ENCODE data around the gene TM9SF4.
"Not testable (repeated sequence)": the region's sequence is repeated elsewhere in the genome, so short reads cannot be mapped to it uniquely, and the experiment has no call there.

TM9SF4 gene

GRCh38 chr20:32112841-32113240, 3.3 kb downstream of the TM9SF4 start:
- CTCF ChIA-PET = no interaction called here
- Mint-ChIP-seq H3K4me1 (peaks cover 47% of the 10 kb centered on the region), H3K9me3 (no peaks in the 10 kb centered on the region), H3K4me3 (no peak overlapping the region), H3K27me3 (no peaks in the 10 kb centered on the region), H3K27ac (no peak overlapping the region), H3K36me3 (peaks cover 16% of the 10 kb centered on the region)
- no peak for DNase-seq

GRCh38 chr20:32113591-32114260, 4.2 kb downstream of the TM9SF4 start:
- H3K9me3 Mint-ChIP-seq = no peaks in the 10 kb centered on the region
- H3K4me3 Mint-ChIP-seq = no peak overlapping the region
- H3K36me3 Mint-ChIP-seq = peaks cover 16% of the 10 kb centered on the region
- no peaks in the 10 kb centered on the region for H3K27me3 Mint-ChIP-seq
- CTCF ChIA-PET = no interaction called here
- H3K4me1 Mint-ChIP-seq = peaks cover 49% of the 10 kb centered on the region
- no peak overlapping the region for H3K27ac Mint-ChIP-seq
- no peak for DNase-seq

GRCh38 chr20:32114305-32114960, 4.9 kb downstream of the TM9SF4 start:
- H3K9me3 Mint-ChIP-seq = no peaks in the 10 kb centered on the region
- DNase-seq = no peak
- CTCF ChIA-PET = no interaction called here
- no peaks in the 10 kb centered on the region for H3K27me3 Mint-ChIP-seq
- no peak overlapping the region for H3K27ac Mint-ChIP-seq
- H3K4me1 Mint-ChIP-seq = peaks cover 49% of the 10 kb centered on the region
- H3K4me3 Mint-ChIP-seq = no peak overlapping the region
- H3K36me3 Mint-ChIP-seq = peaks cover 16% of the 10 kb centered on the region

DNA sequence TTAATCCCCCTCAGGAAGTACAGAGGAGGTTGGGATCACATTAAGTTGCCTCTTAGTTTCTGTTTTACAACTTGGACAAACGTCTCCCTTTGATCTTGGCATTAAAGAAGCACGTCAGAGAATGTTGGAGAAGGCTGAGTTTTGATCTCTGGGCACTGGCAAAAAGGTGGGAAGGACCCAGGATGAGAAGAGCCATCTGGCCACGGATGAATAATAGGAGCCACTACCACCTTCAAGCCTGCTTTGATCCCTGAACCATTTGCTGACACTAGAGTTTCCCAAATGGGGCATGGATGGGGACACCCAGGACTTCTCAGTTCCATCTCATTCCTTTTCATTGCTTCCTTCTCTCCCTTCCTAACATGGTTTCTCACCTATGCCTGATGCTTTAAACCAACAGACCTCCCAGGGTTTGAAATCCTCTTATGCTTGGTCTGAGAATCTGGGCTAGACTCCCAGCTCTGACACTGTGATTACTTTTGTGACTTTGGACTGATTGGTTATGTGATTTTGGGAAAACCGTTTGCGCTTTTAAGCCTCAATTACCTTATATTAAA, 5.8 kb downstream of the TM9SF4 start:
- no peaks in the 10 kb centered on the region for H3K27me3 Mint-ChIP-seq
- no peak overlapping the region for H3K4me3 Mint-ChIP-seq
- no peak for DNase-seq
- H3K4me1 Mint-ChIP-seq = peaks cover 44% of the 10 kb centered on the region
- peaks cover 14% of the 10 kb centered on the region for H3K36me3 Mint-ChIP-seq
- H3K9me3 Mint-ChIP-seq = no peaks in the 10 kb centered on the region
- no peak overlapping the region for H3K27ac Mint-ChIP-seq
- CTCF ChIA-PET = no interaction called here

DNA sequence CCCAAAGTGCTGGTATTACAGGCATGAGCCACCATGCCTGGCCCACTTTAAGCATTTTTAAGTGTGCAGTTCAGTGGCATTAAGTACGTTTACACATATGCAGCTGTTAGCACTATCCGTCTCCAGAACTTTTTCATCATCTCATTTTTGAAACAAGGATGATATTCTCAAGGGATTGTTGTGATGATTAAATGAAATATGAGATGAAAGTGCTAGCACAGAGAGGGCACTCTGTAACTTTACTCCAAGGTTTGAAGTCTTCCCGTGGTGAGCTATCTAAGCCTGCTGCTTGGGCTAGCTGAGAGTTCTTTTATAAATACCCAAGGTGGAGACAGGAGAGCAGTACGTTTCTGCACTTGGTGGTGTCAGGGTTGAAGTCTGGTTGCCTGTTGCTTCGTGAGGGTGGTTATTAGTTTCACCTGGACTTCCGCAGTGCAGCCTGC, 6.6 kb downstream of the TM9SF4 start:
- Mint-ChIP-seq H3K27ac (no peak overlapping the region), H3K36me3 (peaks cover 14% of the 10 kb centered on the region), H3K9me3 (no peaks in the 10 kb centered on the region), H3K4me3 (no peak overlapping the region), H3K4me1 (peaks cover 36% of the 10 kb centered on the region), H3K27me3 (no peaks in the 10 kb centered on the region)
- CTCF ChIA-PET = no interaction called here
- no peak for DNase-seq

DNA sequence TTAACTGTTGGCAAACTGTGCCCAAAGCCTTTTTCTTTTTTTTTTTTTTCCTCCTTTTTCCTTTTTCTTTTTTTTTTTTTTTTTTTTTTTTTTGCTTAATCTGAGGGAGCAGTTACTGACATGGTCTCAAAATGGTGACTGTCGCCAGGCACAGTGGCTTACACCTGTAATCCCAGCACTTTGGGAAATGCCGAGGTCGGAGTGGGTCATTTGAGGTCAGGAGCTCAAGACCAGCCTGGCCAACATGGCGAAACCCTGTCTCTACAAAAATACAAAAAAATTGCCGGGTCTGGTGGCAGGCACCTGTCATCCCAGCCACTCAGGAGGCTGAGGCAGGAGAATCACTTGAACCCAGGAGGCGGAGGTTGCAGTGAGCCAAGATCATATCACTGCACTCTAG, 7.3 kb downstream of the TM9SF4 start:
- DNase-seq, H3K27me3 Mint-ChIP-seq, H3K27ac Mint-ChIP-seq, H3K36me3 Mint-ChIP-seq, H3K9me3 Mint-ChIP-seq, CTCF ChIA-PET, H3K4me3 Mint-ChIP-seq: not testable (repeated sequence)
- peaks cover 29% of the 10 kb centered on the region for H3K4me1 Mint-ChIP-seq

DNA sequence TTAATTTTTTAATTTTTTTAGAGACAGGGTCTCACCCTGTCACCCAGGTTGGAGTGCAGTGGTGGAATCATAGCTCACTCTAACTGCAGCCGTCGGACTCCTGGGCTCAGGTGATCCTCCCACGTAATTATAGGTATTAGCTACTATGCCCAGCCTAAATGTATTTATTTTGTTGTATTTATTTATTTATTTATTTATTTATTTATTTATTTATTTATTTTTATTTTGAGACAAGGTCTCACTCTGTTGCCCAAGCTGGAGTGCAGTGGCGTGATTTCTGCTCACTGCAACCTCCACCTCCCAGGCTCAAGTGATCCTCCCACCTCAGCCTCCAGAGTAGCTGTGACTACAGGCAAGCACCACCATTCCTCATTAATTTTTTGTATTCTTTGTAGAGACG, 8.9 kb downstream of the TM9SF4 start:
- H3K4me1 Mint-ChIP-seq = peaks cover 25% of the 10 kb centered on the region
- H3K4me3 Mint-ChIP-seq = not testable (repeated sequence)

GRCh38 chr20:32119734-32120133, 10.2 kb downstream of the TM9SF4 start:
- CTCF ChIA-PET = no interaction called here
- no peak for DNase-seq
- no peak overlapping the region for H3K4me3 Mint-ChIP-seq
- H3K9me3 Mint-ChIP-seq = no peaks in the 10 kb centered on the region
- no peaks in the 10 kb centered on the region for H3K27me3 Mint-ChIP-seq
- H3K36me3 Mint-ChIP-seq = peaks cover 14% of the 10 kb centered on the region
- peaks cover 23% of the 10 kb centered on the region for H3K4me1 Mint-ChIP-seq
- no peak overlapping the region for H3K27ac Mint-ChIP-seq

More for the DNA sequence above, 8.9 kb downstream of the TM9SF4 start:
- H3K9me3 Mint-ChIP-seq, H3K27me3 Mint-ChIP-seq, CTCF ChIA-PET, H3K27ac Mint-ChIP-seq, DNase-seq: not testable (repeated sequence)
- H3K36me3 Mint-ChIP-seq = peaks cover 12% of the 10 kb centered on the region

GRCh38 chr20:32121908-32122307, 12.4 kb downstream of the TM9SF4 start:
- CTCF ChIA-PET, DNase-seq, H3K4me1 Mint-ChIP-seq, H3K4me3 Mint-ChIP-seq, H3K36me3 Mint-ChIP-seq, H3K27ac Mint-ChIP-seq, H3K27me3 Mint-ChIP-seq, H3K9me3 Mint-ChIP-seq: not testable (repeated sequence)

DNA sequence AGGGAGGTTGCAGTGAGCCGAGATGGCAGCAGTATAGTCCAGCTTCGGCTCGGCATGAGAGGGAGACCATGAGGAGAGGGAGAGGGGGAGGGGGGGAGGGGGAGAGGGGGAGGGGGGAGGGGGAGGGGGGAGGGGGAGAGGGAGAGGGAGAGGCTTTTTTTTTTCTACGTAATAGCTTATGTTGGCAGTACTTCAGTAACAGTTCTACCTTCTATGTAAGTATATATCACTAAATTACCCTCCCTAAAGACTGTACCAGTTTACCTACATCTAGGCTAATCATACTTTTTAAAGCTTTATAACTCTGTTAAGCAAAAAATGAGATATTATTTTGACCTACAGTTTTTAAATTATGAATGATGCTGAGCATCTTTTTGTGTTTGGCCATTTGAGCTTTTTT, 13.6 kb downstream of the TM9SF4 start:
- H3K27me3 Mint-ChIP-seq = no peaks in the 10 kb centered on the region
- H3K4me1 Mint-ChIP-seq = peaks cover 1% of the 10 kb centered on the region
- H3K27ac Mint-ChIP-seq = no peak overlapping the region
- peaks cover 8% of the 10 kb centered on the region for H3K36me3 Mint-ChIP-seq
- DNase-seq = no peak
- H3K4me3 Mint-ChIP-seq = no peak overlapping the region
- CTCF ChIA-PET = no interaction called here
- no peaks in the 10 kb centered on the region for H3K9me3 Mint-ChIP-seq

GRCh38 chr20:32124916-32125454, 15.5 kb downstream of the TM9SF4 start:
- DNase-seq = no peak
- Mint-ChIP-seq H3K4me3 (no peak overlapping the region), H3K27me3 (no peaks in the 10 kb centered on the region), H3K27ac (no peak overlapping the region), H3K9me3 (no peaks in the 10 kb centered on the region), H3K36me3 (peaks cover 8% of the 10 kb centered on the region), H3K4me1 (no peaks in the 10 kb centered on the region)
- CTCF ChIA-PET = no interaction called here

DNA sequence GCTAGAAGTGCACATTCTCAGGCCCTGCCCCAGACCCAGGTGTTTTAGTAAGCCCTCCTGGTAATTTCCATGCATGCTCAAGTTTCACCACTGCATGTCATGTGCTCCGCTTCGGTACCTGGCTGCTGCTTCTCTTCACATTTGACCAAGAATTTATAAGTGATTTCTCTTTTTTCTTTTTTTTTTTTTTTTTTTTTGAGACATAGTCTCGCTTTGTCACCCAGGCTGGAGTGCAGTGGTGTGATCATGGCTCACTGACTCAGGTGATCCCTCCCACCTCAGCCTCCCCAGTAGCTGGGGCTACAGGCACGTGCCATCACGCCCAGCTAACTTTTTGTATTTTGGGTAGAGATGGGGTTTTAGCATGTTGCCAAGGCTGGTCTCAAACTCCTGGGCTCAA, 16.0 kb downstream of the TM9SF4 start:
- CTCF ChIA-PET = no interaction called here
- no peaks in the 10 kb centered on the region for H3K4me1 Mint-ChIP-seq
- no peak overlapping the region for H3K27ac Mint-ChIP-seq
- no peaks in the 10 kb centered on the region for H3K27me3 Mint-ChIP-seq
- no peak for DNase-seq
- H3K36me3 Mint-ChIP-seq = peaks cover 8% of the 10 kb centered on the region
- no peak overlapping the region for H3K4me3 Mint-ChIP-seq
- no peaks in the 10 kb centered on the region for H3K9me3 Mint-ChIP-seq

- no peak overlapping the region for H3K4me3 Mint-ChIP-seq
- H3K4me1 Mint-ChIP-seq = no peaks in the 10 kb centered on the region
- no peaks in the 10 kb centered on the region for H3K27me3 Mint-ChIP-seq
- DNase-seq = no peak
- peaks cover 8% of the 10 kb centered on the region for H3K36me3 Mint-ChIP-seq
- H3K9me3 Mint-ChIP-seq = no peaks in the 10 kb centered on the region
- no peak overlapping the region for H3K27ac Mint-ChIP-seq
- CTCF ChIA-PET = no interaction called here
Observed at GRCh38 chr20:32126919-32127318, 17.4 kb downstream of the TM9SF4 start.

- DNase-seq = no peak
- H3K27me3 Mint-ChIP-seq = no peaks in the 10 kb centered on the region
- H3K4me1 Mint-ChIP-seq = no peaks in the 10 kb centered on the region
- no peaks in the 10 kb centered on the region for H3K9me3 Mint-ChIP-seq
- peaks cover 8% of the 10 kb centered on the region for H3K36me3 Mint-ChIP-seq
- H3K27ac Mint-ChIP-seq = no peak overlapping the region
- no peak overlapping the region for H3K4me3 Mint-ChIP-seq
- CTCF ChIA-PET = no interaction called here
Observed at GRCh38 chr20:32127347-32127746, 17.8 kb downstream of the TM9SF4 start.

- no peaks in the 10 kb centered on the region for H3K27me3 Mint-ChIP-seq
- H3K36me3 Mint-ChIP-seq = peaks cover 5% of the 10 kb centered on the region
- no peak for DNase-seq
- no peaks in the 10 kb centered on the region for H3K4me1 Mint-ChIP-seq
- no peak overlapping the region for H3K4me3 Mint-ChIP-seq
- H3K9me3 Mint-ChIP-seq = no peaks in the 10 kb centered on the region
- H3K27ac Mint-ChIP-seq = no peak overlapping the region
- CTCF ChIA-PET = interaction anchor here (1.3 kb wide), 1 partner anchor 305 kb away, joined by 3 read pairs; no protein-coding TSS in a partner anchor
Observed at GRCh38 chr20:32128167-32128566, 18.7 kb downstream of the TM9SF4 start.
